Activated CD8-positive, alpha-beta memory T cell treated with anti-CD3 and anti-CD28 coated beads, Interleukin-2, amount 50 U/mL, for 4 hours (primary cell): ENCODE measurements around the gene RPS6KA1.
"Not testable (repeated sequence)": the region's sequence is repeated elsewhere in the genome, so short reads cannot be mapped to it uniquely, and the experiment has no call there.

ENCODE experiments used
- DNase-seq: peaks from one replicate; pipeline ENCODE4 v3.0.0-alpha.2; 2020

The RPS6KA1 gene

GRCh38 chr1:26603856-26604255 is 74.3 kb downstream of the RPS6KA1 start:
- DNase-seq: no peak

- no peak for DNase-seq
Measured at GRCh38 chr1:26607186-26607585, 77.6 kb downstream of the RPS6KA1 start.

DNA sequence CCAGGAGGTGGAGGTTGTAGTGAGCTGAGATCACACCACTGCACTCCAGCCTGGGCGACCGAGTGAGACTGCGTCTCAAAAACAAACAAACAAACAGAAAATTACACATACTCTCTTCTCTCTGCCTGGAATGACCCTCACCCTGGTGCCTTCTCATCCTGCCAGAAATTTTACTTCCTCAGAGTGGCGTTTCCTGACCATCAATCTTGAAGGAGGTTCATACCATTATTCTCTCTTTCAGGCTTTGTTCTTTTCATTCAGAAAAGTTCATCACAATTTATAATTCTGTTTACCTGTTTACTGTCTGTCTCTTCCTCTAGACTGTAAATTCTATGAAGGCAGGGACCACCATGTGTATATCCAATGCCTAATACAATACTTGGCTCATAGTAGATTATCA is 79.3 kb downstream of the RPS6KA1 start:
- no peak for DNase-seq

DNA sequence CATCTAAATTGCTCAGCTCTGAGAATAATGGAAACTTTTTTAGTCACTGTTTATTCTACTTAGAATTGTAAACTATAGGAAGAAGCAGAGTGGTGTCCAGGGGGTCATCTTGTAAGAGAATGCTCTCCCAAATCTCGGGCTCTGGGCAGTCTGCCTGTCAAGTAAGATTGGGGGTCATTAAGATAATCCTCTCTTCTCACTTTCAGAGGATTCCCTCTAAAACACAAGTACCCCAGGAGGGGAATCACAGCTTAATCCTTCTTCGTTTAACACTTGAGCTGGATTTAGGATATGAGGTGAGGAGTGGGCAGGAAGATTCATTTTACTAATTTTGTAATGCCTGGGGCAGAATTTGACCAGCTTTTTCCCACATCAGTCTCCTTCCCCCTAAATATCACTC is 81.2 kb downstream of the RPS6KA1 start:
- no peak for DNase-seq

DNA sequence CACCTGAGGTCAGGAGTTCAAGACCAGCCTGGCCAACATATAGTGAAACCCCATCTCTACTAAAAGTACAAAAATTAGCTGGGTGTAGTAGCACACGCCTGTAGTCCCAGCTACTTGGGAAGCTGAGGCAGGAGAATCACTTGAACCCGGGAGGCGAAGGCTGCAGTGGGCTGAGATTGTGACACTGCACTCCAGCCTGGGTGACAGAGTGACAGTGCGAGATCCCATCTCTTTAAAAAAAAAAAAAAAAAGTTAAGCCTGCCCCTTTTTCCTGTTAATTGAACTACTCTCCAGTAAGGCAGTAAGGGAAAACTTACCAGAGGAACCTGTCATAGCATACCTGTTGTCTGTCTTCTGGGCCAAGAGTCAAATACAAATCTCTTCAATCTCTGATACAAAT is 83.1 kb downstream of the RPS6KA1 start:
- DNase-seq: not testable (repeated sequence)

DNA sequence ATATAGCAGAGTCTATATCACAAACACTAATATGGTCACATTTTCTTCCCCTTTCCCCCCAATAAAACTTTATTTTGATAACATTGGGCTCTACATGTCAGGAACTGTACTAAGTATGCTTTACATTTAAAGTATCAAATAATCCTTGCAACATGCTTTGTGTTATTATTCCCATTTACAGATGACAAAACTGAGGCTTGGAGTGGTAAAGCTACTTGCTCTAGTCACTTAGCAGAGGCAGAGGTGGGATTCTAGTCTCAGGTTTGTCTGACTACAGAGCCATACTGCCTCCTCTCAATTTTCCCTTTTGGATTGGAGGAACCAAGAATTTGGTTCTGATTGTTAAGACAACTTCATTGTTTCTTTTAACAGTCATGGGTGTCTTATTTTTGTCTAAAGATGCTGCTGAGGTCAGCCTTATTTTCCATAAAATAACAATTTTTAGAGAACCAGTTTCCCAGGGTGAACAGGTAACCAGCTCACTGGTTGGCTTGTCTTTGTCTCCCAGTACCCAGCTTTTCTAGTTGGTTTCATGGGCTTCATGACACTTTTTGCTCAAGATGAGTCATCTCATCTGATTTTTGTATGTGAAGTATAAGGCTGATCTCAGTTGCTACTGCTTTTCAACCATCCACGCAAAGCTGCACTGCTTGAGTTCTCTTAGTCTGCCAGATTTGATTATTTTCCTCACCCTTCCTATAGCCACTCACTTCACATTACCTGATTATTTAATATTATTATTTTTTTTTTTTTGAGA is 85.3 kb downstream of the RPS6KA1 start:
- no peak for DNase-seq

DNA sequence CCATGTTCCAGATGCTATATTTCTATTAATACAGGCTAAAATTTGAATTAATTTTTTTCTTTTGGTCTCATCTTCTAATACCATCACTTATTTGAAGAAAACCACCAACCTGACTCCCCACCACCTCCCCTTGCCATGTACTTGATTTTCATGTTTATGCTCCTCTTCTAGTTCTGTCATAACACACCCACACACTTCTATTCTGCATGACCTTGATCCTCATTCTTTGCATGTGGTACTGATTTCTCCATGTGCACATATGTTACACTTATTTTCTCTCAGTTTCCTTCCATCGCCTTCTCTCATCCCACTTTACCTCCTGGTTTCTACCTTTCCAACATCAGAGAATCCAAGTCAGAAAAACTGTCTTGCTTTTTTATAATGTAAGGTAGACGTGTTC is 87.3 kb downstream of the RPS6KA1 start:
- no peak for DNase-seq

DNA sequence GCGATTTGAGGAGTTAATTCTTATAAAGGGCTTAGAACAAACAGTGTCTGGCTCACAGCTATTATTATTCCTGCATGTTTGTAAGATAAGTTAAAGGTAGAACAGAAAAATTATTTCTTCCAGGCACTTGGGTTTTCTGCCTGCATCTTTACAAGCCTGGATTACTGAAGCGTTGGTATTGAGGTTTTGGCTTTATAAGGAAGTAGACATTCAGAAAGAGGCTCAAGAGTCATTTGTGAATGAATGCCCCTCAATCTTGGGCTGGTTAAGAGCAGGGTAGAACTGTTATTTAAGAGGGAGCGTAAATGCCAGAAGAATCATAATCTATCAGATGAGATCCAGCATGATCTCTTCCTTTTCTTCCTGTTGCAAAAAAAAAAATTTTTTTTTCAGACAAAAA is 89.0 kb downstream of the RPS6KA1 start:
- no peak for DNase-seq
